Stimulated activated effector memory CD8-positive, alpha-beta T cell treated with anti-CD3 and anti-CD28 coated beads, Interleukin-12 subunit alpha, Interleukin-12 subunit beta, amount 100 ng/mL, for 72 hours (primary cell): ENCODE results near the gene PSPN.
"Not testable (repeated sequence)": the region's sequence is repeated elsewhere in the genome, so short reads cannot be mapped to it uniquely, and the experiment has no call there.

ENCODE experiments used
- ATAC-seq: fragments of 150-1000 bp; cut with Tn5 transposase; 2 replicates; pipeline ENCODE4 v1.10.0; 2021
- DNase-seq, 2 donors: peaks; one replicate each; pipeline ENCODE4 v3.0.0; 2021 to 2022; ENCODE audit warnings: low spot score in 2 of 2
- H3K27ac Mint-ChIP-seq: one replicate; pipeline ENCODE4 v1.8.0; 2022; ENCODE audit warnings: mild to moderate bottlenecking, mixed read lengths
- H3K36me3 Mint-ChIP-seq: one replicate; pipeline ENCODE4 v1.8.0; 2022; ENCODE audit warnings: mild to moderate bottlenecking, mixed read lengths
- H3K4me1 Mint-ChIP-seq: one replicate; pipeline ENCODE4 v1.8.0; 2022; ENCODE audit warnings: mixed read lengths
- H3K4me3 Mint-ChIP-seq: one replicate; pipeline ENCODE4 v1.8.0; 2022; ENCODE audit warnings: mild to moderate bottlenecking, mixed read lengths
- H3K9me3 Mint-ChIP-seq: one replicate; pipeline ENCODE4 v1.8.0; 2022; ENCODE audit warnings: mixed read lengths

PSPN gene

GRCh38 chr19:6413291-6413690, 37.6 kb upstream of the PSPN start:
- Mint-ChIP-seq H3K36me3 (peaks cover 63% of the 10 kb centered on the region), H3K9me3 (no peaks in the 10 kb centered on the region)
- no peak for ATAC-seq

GRCh38 chr19:6412447-6413091, 36.8 kb upstream of the PSPN start:
- H3K9me3 Mint-ChIP-seq = no peaks in the 10 kb centered on the region
- ATAC-seq (peak; percentile 76), DNase-seq (peak; percentile 42 to 63)
- no peaks in the 10 kb centered on the region for H3K4me1 Mint-ChIP-seq
- H3K36me3 Mint-ChIP-seq = peaks cover 56% of the 10 kb centered on the region
- no peak overlapping the region for H3K4me3 Mint-ChIP-seq
- no peak overlapping the region for H3K27ac Mint-ChIP-seq

More at GRCh38 chr19:6413291-6413690, 37.6 kb upstream of the PSPN start:
- Mint-ChIP-seq H3K4me3 (no peak overlapping the region), H3K27ac (no peak overlapping the region), H3K4me1 (no peaks in the 10 kb centered on the region)
- DNase-seq = no peak

- Mint-ChIP-seq H3K36me3 (peaks cover 51% of the 10 kb centered on the region), H3K4me3 (no peak overlapping the region), H3K4me1 (no peaks in the 10 kb centered on the region), H3K9me3 (no peaks in the 10 kb centered on the region), H3K27ac (no peak overlapping the region)
- peak; percentile 15 for ATAC-seq
- DNase-seq = no peak
Measured at GRCh38 chr19:6412061-6412446, 36.3 kb upstream of the PSPN start.

- peaks cover 24% of the 10 kb centered on the region for H3K36me3 Mint-ChIP-seq
- H3K4me3 Mint-ChIP-seq = no peak overlapping the region
- H3K9me3 Mint-ChIP-seq = no peaks in the 10 kb centered on the region
- no peak overlapping the region for H3K27ac Mint-ChIP-seq
- ATAC-seq (no peak), DNase-seq (no peak)
- no peaks in the 10 kb centered on the region for H3K4me1 Mint-ChIP-seq
Measured at GRCh38 chr19:6409346-6409745, 33.6 kb upstream of the PSPN start.

GRCh38 chr19:6406401-6406800, 30.7 kb upstream of the PSPN start:
- H3K9me3 Mint-ChIP-seq = no peaks in the 10 kb centered on the region
- no peaks in the 10 kb centered on the region for H3K4me1 Mint-ChIP-seq
- H3K36me3 Mint-ChIP-seq = no peaks in the 10 kb centered on the region
- DNase-seq = no peak
- ATAC-seq = no peak
- H3K4me3 Mint-ChIP-seq = no peak overlapping the region
- H3K27ac Mint-ChIP-seq = no peak overlapping the region

GRCh38 chr19:6402837-6403608, 27.3 kb upstream of the PSPN start:
- Mint-ChIP-seq H3K4me1 (no peaks in the 10 kb centered on the region), H3K4me3 (no peak overlapping the region), H3K27ac (no peak overlapping the region), H3K36me3 (no peaks in the 10 kb centered on the region), H3K9me3 (no peaks in the 10 kb centered on the region)
- ATAC-seq (no peak), DNase-seq (no peak)

- H3K9me3 Mint-ChIP-seq = no peaks in the 10 kb centered on the region
Measured at GRCh38 chr19:6402058-6402457, 26.3 kb upstream of the PSPN start.

GRCh38 chr19:6400062-6400944, 24.6 kb upstream of the PSPN start:
- H3K27ac Mint-ChIP-seq, H3K4me1 Mint-ChIP-seq, H3K36me3 Mint-ChIP-seq, ATAC-seq, DNase-seq, H3K4me3 Mint-ChIP-seq, H3K9me3 Mint-ChIP-seq: not testable (repeated sequence)

More at GRCh38 chr19:6402058-6402457, 26.3 kb upstream of the PSPN start:
- ATAC-seq (no peak), DNase-seq (no peak)
- no peak overlapping the region for H3K4me3 Mint-ChIP-seq
- no peaks in the 10 kb centered on the region for H3K4me1 Mint-ChIP-seq
- H3K27ac Mint-ChIP-seq = no peak overlapping the region
- H3K36me3 Mint-ChIP-seq = no peaks in the 10 kb centered on the region

- no peak for DNase-seq
- no peak for ATAC-seq
- Mint-ChIP-seq H3K27ac (no peak overlapping the region), H3K36me3 (peaks cover 25% of the 10 kb centered on the region), H3K4me1 (peaks cover 23% of the 10 kb centered on the region), H3K4me3 (no peak overlapping the region), H3K9me3 (no peaks in the 10 kb centered on the region)
Measured at GRCh38 chr19:6396305-6396704, 20.6 kb upstream of the PSPN start.

- peaks cover 30% of the 10 kb centered on the region for H3K4me1 Mint-ChIP-seq
- DNase-seq (no peak), ATAC-seq (no peak)
- peak overlapping the region; percentile 87 for H3K4me3 Mint-ChIP-seq
- peak overlapping the region; percentile 96 for H3K27ac Mint-ChIP-seq
- H3K36me3 Mint-ChIP-seq = peaks cover 39% of the 10 kb centered on the region
- no peaks in the 10 kb centered on the region for H3K9me3 Mint-ChIP-seq
Measured at GRCh38 chr19:6394831-6395230, 19.1 kb upstream of the PSPN start.

GRCh38 chr19:6393983-6394412, 18.3 kb upstream of the PSPN start:
- H3K4me1 Mint-ChIP-seq = peaks cover 30% of the 10 kb centered on the region

GRCh38 chr19:6393074-6393982, 17.6 kb upstream of the PSPN start, which contains the start of gene GTF2F1:
Gene GTF2F1, minus strand, starts transcription at chr19:6393164. Its CDS starts 169 bp downstream, at chr19:6392995.
- ATAC-seq = peak; percentile 91
- H3K9me3 Mint-ChIP-seq = no peaks in the 10 kb centered on the region
- H3K27ac Mint-ChIP-seq = peak within 1 kb of the TSS; percentile 96
- H3K4me3 Mint-ChIP-seq = peak within 1 kb of the TSS; percentile 87
- peak; percentile 91 to 98 for DNase-seq
- peaks cover 54% of the 10 kb centered on the region for H3K36me3 Mint-ChIP-seq
- peaks cover 32% of the 10 kb centered on the region for H3K4me1 Mint-ChIP-seq

More at GRCh38 chr19:6393983-6394412, 18.3 kb upstream of the PSPN start:
- H3K4me3 Mint-ChIP-seq = peak overlapping the region; percentile 87
- no peaks in the 10 kb centered on the region for H3K9me3 Mint-ChIP-seq
- no peak for ATAC-seq
- DNase-seq = no peak
- peaks cover 48% of the 10 kb centered on the region for H3K36me3 Mint-ChIP-seq
- peak overlapping the region; percentile 96 for H3K27ac Mint-ChIP-seq

- H3K4me3 Mint-ChIP-seq = peak overlapping the region; percentile 87
- H3K9me3 Mint-ChIP-seq = no peaks in the 10 kb centered on the region
- H3K4me1 Mint-ChIP-seq = peaks cover 35% of the 10 kb centered on the region
- DNase-seq (no peak), ATAC-seq (peak; percentile 0)
- H3K27ac Mint-ChIP-seq = peak overlapping the region; percentile 96
- peaks cover 63% of the 10 kb centered on the region for H3K36me3 Mint-ChIP-seq
Measured at GRCh38 chr19:6392221-6393073, 16.7 kb upstream of the PSPN start.

GRCh38 chr19:6387372-6387771, 11.6 kb upstream of the PSPN start:
- peak overlapping the region; percentile 37 for H3K27ac Mint-ChIP-seq
- DNase-seq = no peak
- ATAC-seq = no peak
- no peaks in the 10 kb centered on the region for H3K9me3 Mint-ChIP-seq
- H3K4me3 Mint-ChIP-seq = no peak overlapping the region
- peaks cover 100% of the 10 kb centered on the region for H3K36me3 Mint-ChIP-seq
- H3K4me1 Mint-ChIP-seq = peaks cover 21% of the 10 kb centered on the region
